LNCAP (cell line): ENCODE results near the gene TBC1D14.

Experiments used
- CTCF ChIP-seq: fragments of 450-650 bp; IDR thresholded peaks from 2 replicates; pipeline ENCODE4 v1.5.1; 2017; ENCODE audit warnings: mild to moderate bottlenecking

The TBC1D14 gene

GRCh38 chr4:6932475-6932874, 22.8 kb downstream of the TBC1D14 start:
- TF ChIP-seq CTCF, result no peak

GRCh38 chr4:6932918-6933317, 23.3 kb downstream of the TBC1D14 start:
- TF ChIP-seq CTCF, result no peak

GRCh38 chr4:6933691-6934430, 24.2 kb downstream of the TBC1D14 start:
- no peak for TF ChIP-seq CTCF

- TF ChIP-seq CTCF, result no peak
These were observed 26.3 kb downstream of the TBC1D14 start for GRCh38 chr4:6935965-6936364.

GRCh38 chr4:6937201-6937600, 27.6 kb downstream of the TBC1D14 start:
- TF ChIP-seq CTCF, result no peak

- TF ChIP-seq CTCF, result no peak
These were observed 28.1 kb downstream of the TBC1D14 start for GRCh38 chr4:6937754-6938153.

GRCh38 chr4:6938237-6938636, 28.6 kb downstream of the TBC1D14 start:
- no peak for TF ChIP-seq CTCF
